HG02571 (cell line): ENCODE results near the gene DIP2C.

Experiments
- ATAC-seq: cut with Tn5 transposase; IDR thresholded peaks from one replicate; pipeline ENCODE4 v1.9.1; 2021; ENCODE audit warnings: mild to moderate bottlenecking, moderate library complexity; ENCODE audit not compliant: unreplicated experiment

The DIP2C gene

GRCh38 chr10:387909-388660, 301.4 kb downstream of the DIP2C start:
- ATAC-seq = no peak

- ATAC-seq = no peak
These were observed 301.9 kb downstream of the DIP2C start for GRCh38 chr10:387593-387891.

GRCh38 chr10:386771-387592, 302.5 kb downstream of the DIP2C start:
- ATAC-seq = no peak

GRCh38 chr10:385571-386300, 303.7 kb downstream of the DIP2C start:
- ATAC-seq = no peak

- no peak for ATAC-seq
These were observed 304.7 kb downstream of the DIP2C start for GRCh38 chr10:384538-385305.

GRCh38 chr10:383519-383918, 305.9 kb downstream of the DIP2C start:
- no peak for ATAC-seq

- no peak for ATAC-seq
These were observed 307.7 kb downstream of the DIP2C start for GRCh38 chr10:381805-382204.

- ATAC-seq = no peak
These were observed 308.1 kb downstream of the DIP2C start for GRCh38 chr10:381346-381745.

GRCh38 chr10:380313-380940, 309.0 kb downstream of the DIP2C start:
- ATAC-seq = no peak

- ATAC-seq = no peak
These were observed 310.4 kb downstream of the DIP2C start for GRCh38 chr10:378930-379704.

GRCh38 chr10:378230-378929, 311.1 kb downstream of the DIP2C start:
- no peak for ATAC-seq

GRCh38 chr10:377228-377627, 312.2 kb downstream of the DIP2C start:
- ATAC-seq = no peak

- ATAC-seq = no peak
These were observed 313.5 kb downstream of the DIP2C start for GRCh38 chr10:375815-376505.

- no peak for ATAC-seq
These were observed 315.1 kb downstream of the DIP2C start for GRCh38 chr10:374354-374753.

- no peak for ATAC-seq
These were observed 315.8 kb downstream of the DIP2C start for GRCh38 chr10:373526-374309.

- ATAC-seq = no peak
These were observed 316.5 kb downstream of the DIP2C start for GRCh38 chr10:373015-373414.

- no peak for ATAC-seq
These were observed 316.9 kb downstream of the DIP2C start for GRCh38 chr10:372566-372965.

GRCh38 chr10:371515-371914, 318.0 kb downstream of the DIP2C start:
- no peak for ATAC-seq
